Tibial nerve (tissue), 4 donors: ENCODE data around the gene FSTL1. TPM values are rescaled to one million over a fixed set of nuclear protein-coding genes. Genes with fewer than 3 reads are reported as not detected.

Source experiments
- DNase-seq, 2 donors: peaks; one replicate each; pipeline ENCODE4 v3.0.0-alpha.2; 2019; ENCODE audit warnings: low spot score in 2 of 2
- H3K27ac ChIP-seq, 4 donors: fragments of 200-600 bp; sonication (generic) in 3 of 4; one replicate each; pipeline ENCODE4 v1.5.1; 2017 to 2019; ENCODE audit warnings: mild to moderate bottlenecking in 1 of 4
- H3K27me3 ChIP-seq, 2 donors: fragments of 200-600 bp; sonication (generic) in 1 of 2; one replicate each; pipeline versions ENCODE4 v1.5.1 to v1.6.0; 2017 to 2019
- H3K36me3 ChIP-seq, 3 donors: fragments of 200-600 bp; sonication (generic); one replicate each; pipeline ENCODE4 v1.5.1; 2018 to 2019
- H3K4me1 ChIP-seq, 4 donors: fragments of 200-600 bp; sonication (generic) in 3 of 4; one replicate each; pipeline ENCODE4 v1.5.1; 2017 to 2019
- H3K4me3 ChIP-seq, 4 donors: fragments of 200-600 bp; sonication (generic) in 3 of 4; one replicate each; pipeline ENCODE4 v1.5.1; 2017 to 2019; ENCODE audit warnings: mild to moderate bottlenecking in 1 of 4, moderate library complexity in 1 of 4
- H3K9me3 ChIP-seq, 4 donors: fragments of 200-600 bp; sonication (generic) in 3 of 4; one replicate each; pipeline ENCODE4 v1.5.1; 2017 to 2019
- CTCF ChIP-seq, 5 experiments: fragments of 200-600 bp in 3 of 5; fragments of 450-650 bp in 2 of 5; sonication (generic) in 3 of 5; IDR thresholded peaks; one replicate each; pipeline ENCODE4 v1.5.1; 2016 to 2019; ENCODE audit warnings: antibody characterized with exemption in 5 of 5, mild to moderate bottlenecking in 3 of 5, moderate library complexity in 2 of 5
- EP300 ChIP-seq, 2 donors: sonication (generic); formaldehyde crosslinking; IDR thresholded peaks; one replicate each; pipeline ENCODE4 v1.6.1; 2017; ENCODE audit warnings: antibody characterized with exemption in 2 of 2, mild to moderate bottlenecking in 1 of 2
- POLR2A ChIP-seq, 2 donors: fragments of 450-650 bp; IDR thresholded peaks; one replicate each; pipeline ENCODE4 v1.6.1; 2017; ENCODE audit warnings: antibody characterized with exemption in 2 of 2, mild to moderate bottlenecking in 2 of 2, moderate library complexity in 2 of 2
- WGBS, 2 donors: methylation state at CpG; one replicate each; pipeline ENCODE4 v1.1.5; 2018; 5-methylcytosine and 5-hydroxymethylcytosine counted together
- total RNA-seq, 4 donors: library from RNA; depleted of rRNA; stranded (reverse); fragments of >200 nt; gene quantifications; one replicate each; pipeline ENCODE4 v1.1.0, GENCODE V29; 2016

FSTL1 gene
- total RNA-seq, 4 donors from 2014 or later, result 389 to 942 (median 486) TPM

GRCh38 chr3:120460181-120460790, 9.5 kb upstream of the FSTL1 start:
- Histone ChIP-seq H3K4me3 (no peak overlapping the region), H3K27ac (no peak overlapping the region), H3K27me3 (no peaks in the 10 kb centered on the region), H3K9me3 (peaks cover 0 to 6% (median 0%) of the 10 kb centered on the region in 4 donors), H3K36me3 (no peaks in the 10 kb centered on the region), H3K4me1 (peaks cover 0 to 21% (median 0%) of the 10 kb centered on the region in 4 donors)
- 47 to 51% methylated on average over 5 of the region's 5 CpGs for WGBS, 2 donors
- TF ChIP-seq CTCF (IDR thresholded peaks at IDR 0.05), result no peak
- no peak for TF ChIP-seq EP300 (IDR thresholded peaks at IDR 0.05)
- TF ChIP-seq POLR2A (IDR thresholded peaks at IDR 0.05), result no peak
- DNase-seq, result no peak

GRCh38 chr3:120459196-120459595, 8.4 kb upstream of the FSTL1 start:
- no peak for TF ChIP-seq EP300 (IDR thresholded peaks at IDR 0.05)
- no peak for TF ChIP-seq CTCF (IDR thresholded peaks at IDR 0.05)
- TF ChIP-seq POLR2A (IDR thresholded peaks at IDR 0.05), result no peak
- DNase-seq, result no peak
- WGBS, 2 donors, result 78 to 81% methylated on average over 3 of the region's 3 CpGs
- H3K27ac ChIP-seq, result no peak overlapping the region
- no peak overlapping the region for H3K4me3 ChIP-seq
- H3K9me3 ChIP-seq, result peaks cover 0 to 7% (median 0%) of the 10 kb centered on the region in 4 donors
- H3K4me1 ChIP-seq, result peaks cover 0 to 21% (median 0%) of the 10 kb centered on the region in 4 donors
- H3K27me3 ChIP-seq, result no peaks in the 10 kb centered on the region
- H3K36me3 ChIP-seq, result no peaks in the 10 kb centered on the region

GRCh38 chr3:120457827-120458226, 7.0 kb upstream of the FSTL1 start:
- H3K4me1 ChIP-seq, result peaks cover 0 to 18% (median 0%) of the 10 kb centered on the region in 4 donors
- no peak for TF ChIP-seq CTCF (IDR thresholded peaks at IDR 0.05)
- TF ChIP-seq POLR2A (IDR thresholded peaks at IDR 0.05), result no peak
- TF ChIP-seq EP300 (IDR thresholded peaks at IDR 0.05), result no peak
- no peak overlapping the region for H3K27ac ChIP-seq
- no peaks in the 10 kb centered on the region for H3K36me3 ChIP-seq
- H3K4me3 ChIP-seq, result no peak overlapping the region
- no peak for DNase-seq
- peaks cover 0 to 10% (median 0%) of the 10 kb centered on the region in 4 donors for H3K9me3 ChIP-seq
- no peaks in the 10 kb centered on the region for H3K27me3 ChIP-seq

- Histone ChIP-seq H3K9me3 (peaks cover 0 to 10% (median 0%) of the 10 kb centered on the region in 4 donors), H3K27me3 (no peaks in the 10 kb centered on the region), H3K36me3 (no peaks in the 10 kb centered on the region), H3K4me1 (peaks cover 0 to 13% (median 4%) of the 10 kb centered on the region in 4 donors), H3K4me3 (no peak overlapping the region), H3K27ac (no peak overlapping the region)
- TF ChIP-seq EP300 (IDR thresholded peaks at IDR 0.05) (no peak), POLR2A (IDR thresholded peaks at IDR 0.05) (no peak)
- WGBS, 2 donors, result 84 to 93% methylated on average over 1 of the region's 1 CpG
- DNase-seq, result no peak
Measured at GRCh38 chr3:120454076-120454689, 3.4 kb upstream of the FSTL1 start.

- H3K9me3 ChIP-seq, result peaks cover 0 to 4% (median 0%) of the 10 kb centered on the region in 4 donors
- peaks cover 0 to 26% (median 7%) of the 10 kb centered on the region in 4 donors for H3K4me1 ChIP-seq
- H3K27me3 ChIP-seq, result no peaks in the 10 kb centered on the region
- H3K4me3 ChIP-seq, result no peak overlapping the region
- H3K27ac ChIP-seq, result no peak overlapping the region
- WGBS, 2 donors, result 79 to 87% methylated on average over 4 of the region's 4 CpGs
- TF ChIP-seq POLR2A (IDR thresholded peaks at IDR 0.05), result no peak
- TF ChIP-seq EP300 (IDR thresholded peaks at IDR 0.05), result no peak
- TF ChIP-seq CTCF (IDR thresholded peaks at IDR 0.05), result no peak
- no peaks in the 10 kb centered on the region for H3K36me3 ChIP-seq
- DNase-seq, result no peak
Measured at GRCh38 chr3:120452816-120453215, 2.0 kb upstream of the FSTL1 start.
